HepG2 (cell line): ENCODE measurements around the gene PHLPP2. TPM values are rescaled to one million over a fixed set of nuclear protein-coding genes. Genes with fewer than 3 reads are reported as not detected.
A peak's percentile ranks its signal among the peaks of the same experiment; 100 is the strongest.

ENCODE experiments used
- ATAC-seq: fragments of 200-7000 bp; cut with Tn5 transposase; 3 replicates; pipeline ENCODE4 v1.9.1; 2020; ENCODE audit warnings: mild to moderate bottlenecking, moderate library complexity
- BruUV-seq: library from RNA; stranded (reverse); fragments of 400-500 nt; replicated peaks from 2 replicates; lab custom pipeline; 2021; lab: Mats Ljungman, UMichigan
- CTCF ChIA-PET: fragments of 300-600 bp; formaldehyde crosslinking; extraction: SDS; loops from one replicate; lab custom pipeline; 2021; ENCODE audit warnings: low total read pairs, inconsistent platforms, low intra/inter-chr PET ratio; lab: Yijun Ruan, JAX
- POLR2A ChIA-PET: fragments of 350-600 bp; sonication (Branson Sonifier 250); formaldehyde crosslinking; loops from one replicate; lab custom pipeline; 2020; ENCODE audit warnings: antibody characterized with exemption, inconsistent platforms; lab: Yijun Ruan, JAX
- DNase-seq: peaks from one replicate; pipeline ENCODE4 v3.0.0-alpha.2; 2015; ENCODE audit warnings: low spot score
- FAIRE-seq: peaks from 3 replicates; lab custom pipeline; 2011; peaks lifted over from hg19 to GRCh38; lab: Jason Lieb, UNC
- H2AFZ ChIP-seq: one replicate; pipeline ENCODE4 v1.6.1; 2011; ENCODE audit warnings: low read length, inconsistent platforms
- H3K27ac ChIP-seq: fragments of 300-600 bp; 3 replicates; pipeline ENCODE4 v1.8.0; 2011; ENCODE audit warnings: mixed run types, mild to moderate bottlenecking, mixed read lengths, low read length, inconsistent platforms; ENCODE audit not compliant: insufficient read depth; ENCODE audit errors: extremely low read length
- H3K27me3 ChIP-seq, 2 experiments: fragments of 200-600 bp in 1 of 2; 2 replicates in 1 of 2; 3 replicates in 1 of 2; pipeline versions ENCODE4 v1.6.0 to v1.8.0; 2011; ENCODE audit warnings: low read length in 2 of 2, mild to moderate bottlenecking in 2 of 2, moderate library complexity in 2 of 2, inconsistent platforms in 1 of 2; ENCODE audit not compliant: insufficient read depth in 2 of 2, control insufficient read depth in 1 of 2
- H3K36me3 ChIP-seq, 2 experiments: fragments of 200-600 bp in 1 of 2; replicated peaks in 1 of 2; 2 replicates in 1 of 2; 3 replicates in 1 of 2; pipeline versions ENCODE4 v1.5.1 to v1.8.0; 2011; ENCODE audit warnings: low read length in 2 of 2, inconsistent platforms in 1 of 2; ENCODE audit not compliant: insufficient read depth in 2 of 2, control insufficient read depth in 1 of 2
- H3K4me1 ChIP-seq: 2 replicates; pipeline ENCODE4 v1.5.1; 2012; ENCODE audit warnings: low read length, inconsistent platforms; ENCODE audit not compliant: insufficient read depth
- H3K4me2 ChIP-seq: 2 replicates; pipeline ENCODE4 v1.6.0; 2011; ENCODE audit warnings: low read depth, low read length, inconsistent platforms
- H3K4me3 ChIP-seq, 3 experiments: fragments of 200-600 bp in 1 of 3; sonication (generic), shearing (Covaris generic) in 1 of 3; replicated peaks in 1 of 3; 2 replicates each; pipeline ENCODE4 v1.5.1; 2011 to 2016; ENCODE audit warnings: low read length in 3 of 3, inconsistent platforms in 2 of 3, low read depth in 2 of 3, mild to moderate bottlenecking in 2 of 3, control low read depth in 1 of 3, mixed read lengths in 1 of 3; ENCODE audit not compliant: insufficient read depth in 1 of 3
- H3K79me2 ChIP-seq: one replicate; pipeline ENCODE4 v1.6.1; 2011; ENCODE audit warnings: low read length, inconsistent platforms; ENCODE audit not compliant: insufficient read depth
- H3K9ac ChIP-seq: 2 replicates; pipeline ENCODE4 v1.6.0; 2011; ENCODE audit warnings: mild to moderate bottlenecking, low read depth, low read length, inconsistent platforms; ENCODE audit not compliant: insufficient read depth
- H3K9me3 ChIP-seq: 2 replicates; pipeline ENCODE4 v1.5.1; 2012; ENCODE audit warnings: mild to moderate bottlenecking, low read length
- H4K20me1 ChIP-seq: 2 replicates; pipeline ENCODE4 v1.6.0; 2011; ENCODE audit warnings: inconsistent platforms, mild to moderate bottlenecking, low read length, moderate library complexity; ENCODE audit not compliant: insufficient read depth
- ATF1 ChIP-seq: IDR thresholded peaks from 2 replicates; pipeline ENCODE4 v1.6.1; 2016; ENCODE audit warnings: mild to moderate bottlenecking, control low read depth
- BCL6 ChIP-seq: IDR thresholded peaks from 2 replicates; pipeline ENCODE4 v1.6.1; 2016; ENCODE audit warnings: missing genetic modification reagents, missing compliant biosample characterization
- BRF2 ChIP-seq: sonication (generic); formaldehyde crosslinking; IDR thresholded peaks from 2 replicates; pipeline ENCODE4 v1.8.1; 2022; ENCODE audit warnings: mild to moderate bottlenecking, missing genetic modification reagents
- CEBPB ChIP-seq: IDR thresholded peaks from 2 replicates; pipeline ENCODE4 v1.6.1; 2011; ENCODE audit warnings: low read depth, low read length, improper control_type of control experiment, borderline replicate concordance
- CREBL2 ChIP-seq: sonication (generic); formaldehyde crosslinking; IDR thresholded peaks from 2 replicates; pipeline ENCODE4 v1.8.1; 2023; ENCODE audit warnings: missing genetic modification reagents, mild to moderate bottlenecking, borderline replicate concordance
- DR1 ChIP-seq: sonication (generic); formaldehyde crosslinking; IDR thresholded peaks from 2 replicates; pipeline ENCODE4 v1.8.0; 2021; ENCODE audit warnings: mild to moderate bottlenecking, missing genetic modification reagents, inconsistent platforms
- EHMT2 ChIP-seq: fragments of 200-600 bp; sonication (generic); IDR thresholded peaks from 2 replicates; pipeline ENCODE4 v1.7.0; 2017; ENCODE audit warnings: antibody characterized with exemption, low read depth, low read length, borderline replicate concordance
- GATAD2A ChIP-seq: IDR thresholded peaks from 2 replicates; pipeline ENCODE4 v1.6.1; 2016
- ISL2 ChIP-seq: sonication (generic); formaldehyde crosslinking; IDR thresholded peaks from 2 replicates; pipeline ENCODE4 v1.5.0; 2020; ENCODE audit warnings: missing genetic modification reagents
- MLX ChIP-seq: IDR thresholded peaks from 2 replicates; pipeline ENCODE4 v1.6.1; 2016
- MZF1 ChIP-seq: sonication (generic); formaldehyde crosslinking; IDR thresholded peaks from 2 replicates; pipeline ENCODE4 v1.8.1; 2023; ENCODE audit warnings: mild to moderate bottlenecking, missing genetic modification reagents, borderline replicate concordance
- NAIF1 ChIP-seq: sonication (generic); formaldehyde crosslinking; IDR thresholded peaks from 2 replicates; pipeline ENCODE4 v1.5.0; 2020; ENCODE audit warnings: mild to moderate bottlenecking, missing genetic modification reagents, borderline replicate concordance
- PAXIP1 ChIP-seq: sonication (generic); formaldehyde crosslinking; conservative IDR thresholded peaks from 2 replicates; pipeline ENCODE4 v1.4.0; 2020; ENCODE audit warnings: mild to moderate bottlenecking, missing genetic modification reagents, moderate library complexity
- PBX2 ChIP-seq: IDR thresholded peaks from 2 replicates; pipeline ENCODE4 v1.6.1; 2016; ENCODE audit warnings: control low read depth
- SIX1 ChIP-seq: sonication (generic); formaldehyde crosslinking; IDR thresholded peaks from 2 replicates; pipeline ENCODE4 v1.4.0; 2020; ENCODE audit warnings: missing genetic modification reagents, borderline replicate concordance
- SMAD1 ChIP-seq: sonication (generic); formaldehyde crosslinking; IDR thresholded peaks from 2 replicates; pipeline ENCODE4 v1.4.0; 2020; ENCODE audit warnings: missing genetic modification reagents, low read depth, mild to moderate bottlenecking, borderline replicate concordance
- SP140L ChIP-seq: sonication (generic); formaldehyde crosslinking; IDR thresholded peaks from 2 replicates; pipeline ENCODE4 v1.4.0; 2020; ENCODE audit warnings: missing genetic modification reagents, borderline replicate concordance
- THAP11 ChIP-seq: IDR thresholded peaks from 2 replicates; pipeline ENCODE4 v1.6.1; 2016; ENCODE audit warnings: missing biosample characterization, missing genetic modification reagents
- ZNF24 ChIP-seq: fragments of 450-650 bp; IDR thresholded peaks from 2 replicates; pipeline ENCODE4 v1.6.1; 2017; ENCODE audit warnings: antibody characterized with exemption, mild to moderate bottlenecking
- ZNF775 ChIP-seq: sonication (generic); formaldehyde crosslinking; IDR thresholded peaks from 2 replicates; pipeline ENCODE4 v1.4.0; 2020; ENCODE audit warnings: missing genetic modification reagents, mild to moderate bottlenecking, moderate library complexity, borderline replicate concordance
- WGBS: methylation state at CpG from one replicate; pipeline ENCODE4 v1.1.6; 2017; ENCODE audit warnings: low lambda C conversion rate; 5-methylcytosine and 5-hydroxymethylcytosine counted together
- in situ Hi-C: cut with HindIII; loops from 2 replicates; pipeline ENCODE4 v1.10.0; 2017; ENCODE audit warnings: low pct_unique_long_range_greater_than_20kb; ENCODE audit not compliant: extremely low pct_ligation_motif_present
- intact Hi-C: fragments of 100-400 bp; cut with micrococcal nuclease; formaldehyde crosslinking; loops from one replicate; pipeline ENCODE4 v1.10.0; 2022; ENCODE audit not compliant: unreplicated experiment
- polyA plus RNA-seq, 8 experiments: library from polyadenylated mRNA; depleted of rRNA in 3 of 8; stranded (reverse) in 7 of 8; unstranded in 1 of 8; fragments of >200 nt; fragmentation: Illumina TruSeq in 4 of 8; extraction: Trizol in 4 of 8; gene quantifications; 2 replicates each; pipeline versions ENCODE4 v1.2.1 to v1.2.3, GENCODE V29; 2011 to 2016; ENCODE audit warnings: low read depth in 4 of 8, missing spikeins in 1 of 8, mixed read lengths in 1 of 8; ENCODE audit not compliant: insufficient read depth in 1 of 8
- total RNA-seq, 5 experiments: library from RNA; depleted of rRNA; stranded (reverse); fragments of >200 nt; fragmentation: Illumina TruSeq; extraction: Trizol; gene quantifications; 2 replicates each; pipeline ENCODE4 v1.2.3, GENCODE V29; 2016; ENCODE audit warnings: low read depth in 1 of 5

The PHLPP2 gene
- total and polyA plus RNA-seq, 2 of the 13 experiments (the other 11 are each of a cell fraction or from before 2014, with no cell fraction given), result 8.9 TPM

GRCh38 chr16:71666264-71666663 lies 58.2 kb downstream of the PHLPP2 start:
- H3K9ac ChIP-seq, result no peak overlapping the region; the same call in 1 of the 2 replicates
- BruUV-seq, result no TSS peak
- H3K36me3 ChIP-seq, result peaks cover 12 to 34% of the 10 kb centered on the region in 2 experiments
- ChIA-PET CTCF (no interaction called here), POLR2A (interaction anchor here (0.6 kb wide), 1 partner anchor 74 kb away, joined by 3 read pairs; no protein-coding TSS in a partner anchor)
- peak overlapping the region; percentile 58 for H3K4me2 ChIP-seq
- peaks cover 44% of the 10 kb centered on the region for H3K4me1 ChIP-seq
- intact Hi-C loops (loop anchor here (2.0 kb wide), 1 partner anchor 21 kb away; no protein-coding TSS in a partner anchor), in situ Hi-C loops (no loop called here)
- peak overlapping the region in 2 of 3 experiments; percentile 19 to 25; a peak in 2 of 6 replicates for H3K4me3 ChIP-seq
- peak overlapping the region; percentile 71 for H3K27ac ChIP-seq
- no peak for ATAC-seq
- H3K79me2 ChIP-seq, result no peaks in the 10 kb centered on the region
- H3K9me3 ChIP-seq, result no peaks in the 10 kb centered on the region
- no peaks in the 10 kb centered on the region for H4K20me1 ChIP-seq
- DNase-seq, result no peak
- WGBS, result 48% methylated on average over 1 of the region's 1 CpG
- FAIRE-seq, result peak; percentile 55
- no peaks in the 10 kb centered on the region for H3K27me3 ChIP-seq
- H2AFZ ChIP-seq, result no peak overlapping the region
- TF ChIP-seq CREBL2 (no peak), BRF2 (CRISPR knock-in tag) (no peak), SIX1 (CRISPR knock-in tag) (no peak), CEBPB (peak; percentile 59; the same call in 1 of the 2 replicates), THAP11 (CRISPR knock-in tag) (no peak), ISL2 (0 out of 2 replicates have a peak, but pooled peaks have one; percentile 2), SMAD1 (CRISPR knock-in tag) (no peak), PBX2 (CRISPR knock-in tag) (peak; percentile 56; the same call in 1 of the 2 replicates), EHMT2 (no peak), PAXIP1 (CRISPR knock-in tag) (no peak), ZNF24 (no peak), SP140L (no peak), GATAD2A (CRISPR knock-in tag) (peak; percentile 65), NAIF1 (CRISPR knock-in tag) (no peak), MLX (CRISPR knock-in tag) (no peak), ATF1 (CRISPR knock-in tag) (no peak), ZNF775 (CRISPR knock-in tag) (0 out of 2 replicates have a peak, but pooled peaks have one; percentile 15), DR1 (CRISPR knock-in tag) (no peak), BCL6 (CRISPR knock-in tag) (no peak), MZF1 (no peak)
